ENCODE data around the gene TMEM138.

TMEM138 gene

GRCh38 chr11:61368646-61369045, 6.5 kb downstream of the TMEM138 start:
- DNase-seq (ENCODE audit: low spot score): no peak
- TF ChIP-seq, protein P1, sequence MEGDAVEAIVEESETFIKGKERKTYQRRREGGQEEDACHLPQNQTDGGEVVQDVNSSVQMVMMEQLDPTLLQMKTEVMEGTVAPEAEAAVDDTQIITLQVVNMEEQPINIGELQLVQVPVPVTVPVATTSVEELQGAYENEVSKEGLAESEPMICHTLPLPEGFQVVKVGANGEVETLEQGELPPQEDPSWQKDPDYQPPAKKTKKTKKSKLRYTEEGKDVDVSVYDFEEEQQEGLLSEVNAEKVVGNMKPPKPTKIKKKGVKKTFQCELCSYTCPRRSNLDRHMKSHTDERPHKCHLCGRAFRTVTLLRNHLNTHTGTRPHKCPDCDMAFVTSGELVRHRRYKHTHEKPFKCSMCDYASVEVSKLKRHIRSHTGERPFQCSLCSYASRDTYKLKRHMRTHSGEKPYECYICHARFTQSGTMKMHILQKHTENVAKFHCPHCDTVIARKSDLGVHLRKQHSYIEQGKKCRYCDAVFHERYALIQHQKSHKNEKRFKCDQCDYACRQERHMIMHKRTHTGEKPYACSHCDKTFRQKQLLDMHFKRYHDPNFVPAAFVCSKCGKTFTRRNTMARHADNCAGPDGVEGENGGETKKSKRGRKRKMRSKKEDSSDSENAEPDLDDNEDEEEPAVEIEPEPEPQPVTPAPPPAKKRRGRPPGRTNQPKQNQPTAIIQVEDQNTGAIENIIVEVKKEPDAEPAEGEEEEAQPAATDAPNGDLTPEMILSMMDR (IDR thresholded peaks at IDR 0.05; ENCODE audit: extremely low read depth, missing control alignments): no peak

DNA sequence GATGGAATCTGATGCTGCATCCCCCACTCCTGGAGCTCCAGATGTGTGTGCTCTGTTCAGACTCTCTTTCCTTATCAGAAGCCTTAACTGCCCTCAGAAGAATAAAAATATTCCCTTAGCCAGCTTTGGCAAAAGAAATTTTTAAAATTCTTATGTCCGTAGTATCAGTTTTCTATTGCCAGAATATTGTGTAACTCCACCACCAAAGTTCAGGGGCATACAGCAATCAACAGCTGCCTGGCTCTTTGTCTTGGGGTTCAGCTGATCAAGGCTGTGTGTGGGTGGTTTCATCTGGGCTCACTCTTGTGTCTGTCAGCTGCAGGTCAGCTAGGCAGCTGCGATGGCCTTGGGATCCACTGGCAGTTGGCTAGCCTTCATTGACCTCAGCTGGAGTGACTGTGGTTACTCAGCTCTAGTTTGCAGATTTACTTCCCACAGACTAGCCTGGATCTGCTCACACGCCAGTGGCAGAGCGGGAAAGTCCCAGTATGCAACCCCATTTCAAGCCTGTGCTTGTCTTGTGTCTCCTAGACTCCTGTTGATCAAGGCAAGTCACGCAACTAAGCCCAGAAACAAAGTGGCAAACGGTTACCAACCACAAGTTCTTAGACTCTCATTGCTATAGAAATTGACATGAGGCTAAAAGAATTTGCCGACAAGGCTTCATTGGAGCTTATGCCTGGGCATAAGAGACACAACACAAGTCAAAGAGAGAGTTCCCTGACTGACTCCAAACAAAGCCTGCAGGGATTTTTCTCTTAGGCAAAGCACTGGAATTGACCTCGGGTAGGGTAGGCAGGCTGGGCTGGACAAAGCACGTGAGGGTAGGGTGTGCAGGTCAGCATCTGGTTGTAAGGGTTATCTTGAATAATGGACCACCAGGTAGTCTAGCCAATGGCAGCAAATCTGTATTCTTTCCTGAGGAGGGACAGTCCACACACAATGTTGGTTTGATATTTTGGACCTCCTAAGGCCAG, 7.5 kb downstream of the TMEM138 start:
- TF ChIP-seq, protein P1 (IDR thresholded peaks at IDR 0.05; ENCODE audit: extremely low read depth, missing control alignments): no peak
- no peak for DNase-seq (ENCODE audit: low spot score)

DNA sequence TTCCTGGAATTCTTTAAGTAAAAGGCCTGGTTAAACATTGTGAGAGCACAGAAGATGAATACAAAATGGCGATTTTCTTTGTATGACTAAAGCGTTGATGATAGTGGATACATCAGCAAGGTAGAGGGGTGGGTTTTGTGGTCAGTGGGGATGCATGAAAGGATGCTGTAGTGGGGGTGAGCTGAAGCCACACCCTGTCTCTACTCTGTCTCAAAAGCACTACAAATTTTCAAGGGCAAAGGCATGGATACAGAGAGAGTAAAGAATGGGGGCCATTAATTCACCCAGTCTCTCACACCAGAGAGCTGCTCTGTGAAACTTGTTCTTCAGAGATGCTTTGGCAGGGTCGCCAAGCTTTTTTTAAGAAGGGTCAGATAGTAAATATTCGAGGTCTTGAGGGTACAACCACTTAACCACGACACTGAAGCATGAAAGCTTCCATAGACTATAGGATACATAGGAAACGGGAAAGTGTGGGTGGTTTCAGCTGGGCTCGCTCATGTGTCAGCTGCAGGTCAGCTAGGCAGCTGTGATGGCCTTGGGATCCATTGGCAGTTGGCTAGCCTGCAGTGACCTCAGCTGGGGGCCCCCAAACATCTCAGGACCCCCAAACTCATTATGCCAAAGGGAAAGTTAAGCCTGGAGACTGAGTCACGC, 8.3 kb downstream of the TMEM138 start:
- no peak for DNase-seq (ENCODE audit: low spot score)
- TF ChIP-seq, protein P1 (IDR thresholded peaks at IDR 0.05; ENCODE audit: extremely low read depth, missing control alignments): no peak

GRCh38 chr11:61372659-61373420, 10.7 kb downstream of the TMEM138 start:
- DNase-seq (ENCODE audit: low spot score): no peak
- TF ChIP-seq, protein P1 (IDR thresholded peaks at IDR 0.05; ENCODE audit: extremely low read depth, missing control alignments): no peak

GRCh38 chr11:61375761-61376108, 13.6 kb downstream of the TMEM138 start:
- TF ChIP-seq, protein P1 (IDR thresholded peaks at IDR 0.05; ENCODE audit: extremely low read depth, missing control alignments): no peak
- DNase-seq (ENCODE audit: low spot score): no peak

DNA sequence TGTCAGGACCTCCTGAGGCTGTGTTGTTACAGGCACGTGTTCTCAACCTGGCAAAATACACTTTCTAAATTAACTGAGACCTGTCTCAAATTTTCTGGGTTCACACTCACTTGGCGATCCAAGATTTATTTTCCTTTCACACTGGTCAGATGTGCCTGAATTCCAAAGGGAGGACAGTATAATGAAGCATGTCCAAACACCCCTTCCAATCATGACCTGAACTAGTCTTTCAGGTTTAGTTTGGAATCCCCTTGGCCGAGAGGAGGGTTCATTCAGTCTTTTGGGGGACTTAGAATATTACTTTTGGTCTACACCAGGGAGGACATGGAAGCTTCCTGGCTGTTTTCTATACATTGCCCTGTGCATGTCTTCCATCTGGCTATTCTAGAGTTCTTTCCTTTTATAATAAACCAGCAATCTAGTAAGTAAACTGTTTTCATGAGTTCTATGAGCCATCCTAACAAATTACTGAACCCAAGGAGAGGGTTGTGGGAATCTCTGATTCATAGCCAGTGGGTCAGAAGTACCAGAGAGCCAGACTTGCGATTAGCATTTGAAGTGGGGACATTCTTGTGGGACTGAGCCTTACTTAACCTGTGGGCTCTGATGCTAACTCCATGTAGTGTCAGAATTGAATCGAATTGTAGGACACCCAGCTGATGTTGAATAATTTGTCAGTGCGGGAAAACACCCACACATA, 15.4 kb downstream of the TMEM138 start:
- TF ChIP-seq, protein P1 (IDR thresholded peaks at IDR 0.05; ENCODE audit: extremely low read depth, missing control alignments): no peak
- DNase-seq (ENCODE audit: low spot score): no peak
